ENCODE data around the gene MORN5.

- TF ChIP-seq CTCF (IDR thresholded peaks at IDR 0.05): no peak
- no peak for TF ChIP-seq POLR2A (IDR thresholded peaks at IDR 0.05)
These were observed 47.4 kb downstream of the MORN5 start for GRCh38 chr9:122207096-122207495.

All from lower leg skin (tissue), 3 donors.